CD8-positive, alpha-beta memory T cell (primary cell): ENCODE results near the gene CHSY1. TPM values are rescaled to one million over a fixed set of nuclear protein-coding genes. Genes with fewer than 3 reads are reported as not detected.

Experiments used
- CTCF ChIA-PET: fragments of 350-600 bp; sonication (Branson Sonifier 250); formaldehyde crosslinking; loops from one replicate; lab custom pipeline; 2021; ENCODE audit warnings: antibody characterized with exemption; lab: Charles Lee
- POLR2A ChIA-PET: fragments of 350-600 bp; sonication (Branson Sonifier 250); formaldehyde crosslinking; loops from one replicate; lab custom pipeline; 2021; ENCODE audit warnings: antibody characterized with exemption; lab: Charles Lee
- DNase-seq, 5 donors: peaks; one replicate each; pipeline versions ENCODE4 v3.0.0 to v3.0.0-alpha.2; 2020 to 2022; ENCODE audit warnings: mixed read lengths in 1 of 5
- H3K27ac ChIP-seq: one replicate; pipeline ENCODE4 v1.7.0; 2013; ENCODE audit warnings: low read depth, mild to moderate bottlenecking, low read length, moderate library complexity
- H3K27me3 ChIP-seq: 2 replicates; pipeline ENCODE4 v1.7.0; 2013; ENCODE audit warnings: low read length, mild to moderate bottlenecking; ENCODE audit not compliant: insufficient read depth, poor library complexity, severe bottlenecking
- H3K36me3 ChIP-seq: 2 replicates; pipeline ENCODE4 v1.7.0; 2013; ENCODE audit warnings: mild to moderate bottlenecking, low read length, moderate library complexity; ENCODE audit not compliant: insufficient read depth
- H3K4me1 ChIP-seq: 2 replicates; pipeline ENCODE4 v1.7.0; 2013; ENCODE audit warnings: mild to moderate bottlenecking, low read length, moderate library complexity; ENCODE audit not compliant: insufficient read depth
- H3K4me3 ChIP-seq: 2 replicates; pipeline ENCODE4 v1.7.0; 2013; ENCODE audit warnings: mild to moderate bottlenecking, low read length
- H3K9me3 ChIP-seq: 2 replicates; pipeline ENCODE4 v1.7.0; 2013; ENCODE audit warnings: mild to moderate bottlenecking, low read length
- H3K27ac Mint-ChIP-seq, 8 donors: one replicate each; pipeline ENCODE4 v1.8.0; 2020 to 2021; ENCODE audit warnings: mixed read lengths in 8 of 8, mild to moderate bottlenecking in 6 of 8, inconsistent platforms in 3 of 8, moderate library complexity in 3 of 8
- H3K27me3 Mint-ChIP-seq, 2 donors: one replicate each; pipeline ENCODE4 v1.8.0; 2020 to 2021; ENCODE audit warnings: mixed read lengths in 2 of 2, mild to moderate bottlenecking in 1 of 2, moderate library complexity in 1 of 2
- H3K36me3 Mint-ChIP-seq, 3 donors: one replicate each; pipeline ENCODE4 v1.8.0; 2020 to 2021; ENCODE audit warnings: mixed read lengths in 3 of 3, inconsistent platforms in 1 of 3, mild to moderate bottlenecking in 1 of 3
- H3K4me1 Mint-ChIP-seq, 3 donors: one replicate each; pipeline ENCODE4 v1.8.0; 2020 to 2021; ENCODE audit warnings: mixed read lengths in 3 of 3, inconsistent platforms in 1 of 3, mild to moderate bottlenecking in 1 of 3
- H3K4me3 Mint-ChIP-seq, 7 donors: one replicate each; pipeline ENCODE4 v1.8.0; 2020 to 2021; ENCODE audit warnings: mixed read lengths in 7 of 7, mild to moderate bottlenecking in 6 of 7, moderate library complexity in 4 of 7, inconsistent platforms in 2 of 7
- H3K9me3 Mint-ChIP-seq, 5 donors: one replicate each; pipeline ENCODE4 v1.8.0; 2020 to 2022; ENCODE audit warnings: mixed read lengths in 5 of 5, mild to moderate bottlenecking in 3 of 5, moderate library complexity in 2 of 5, inconsistent platforms in 1 of 5
- polyA plus RNA-seq: library from polyadenylated mRNA; unstranded; fragments of 300-500 nt; fragmentation: Illumina TruSeq; gene quantifications from one replicate; pipeline ENCODE4 v1.2.3, GENCODE V29; 2021
- total RNA-seq, 2 experiments: library from RNA; stranded (reverse); gene quantifications; one replicate each; pipeline ENCODE4 v1.2.3, GENCODE V29; 2021

Gene CHSY1
- total and polyA plus RNA-seq, 3 experiments from 2014 or later: 3.6 to 49.7 (median 49.4) TPM

- POLR2A ChIA-PET: interaction anchor here (0.6 kb wide), 1 partner anchor 55 kb away, joined by 3 read pairs; no protein-coding TSS in a partner anchor
Observed at GRCh38 chr15:101138913-101139880, 112.7 kb downstream of the CHSY1 start.

GRCh38 chr15:101138086-101138660, 113.7 kb downstream of the CHSY1 start:
- peak in 1 of 5 donors; percentile 3 for DNase-seq
- Histone ChIP-seq H3K9me3 (no peaks in the 10 kb centered on the region), H3K36me3 (no peaks in the 10 kb centered on the region), H3K27ac (no peak overlapping the region), H3K4me1 (peaks cover 12% of the 10 kb centered on the region), H3K4me3 (no peak overlapping the region), H3K27me3 (no peaks in the 10 kb centered on the region)
- Mint-ChIP-seq H3K27ac (peak overlapping the region in 1 of 8 donors; percentile 40), H3K4me1 (peaks cover 25 to 32% (median 31%) of the 10 kb centered on the region in 3 donors), H3K4me3 (peak overlapping the region in 2 of 7 donors; percentile 1 to 33), H3K36me3 (peaks cover 0 to 3% (median 0%) of the 10 kb centered on the region in 3 donors), H3K9me3 (peaks cover 0 to 3% (median 2%) of the 10 kb centered on the region in 5 donors), H3K27me3 (peaks cover 0 to 3% of the 10 kb centered on the region in 2 donors)
- ChIA-PET POLR2A (no interaction called here), CTCF (no interaction called here)

More at GRCh38 chr15:101138913-101139880, 112.7 kb downstream of the CHSY1 start:
- peak overlapping the region in 2 of 8 donors; percentile 31 to 39 for H3K27ac Mint-ChIP-seq
- peaks cover 0 to 3% (median 2%) of the 10 kb centered on the region in 5 donors for H3K9me3 Mint-ChIP-seq
- peaks cover 0 to 4% of the 10 kb centered on the region in 2 donors for H3K27me3 Mint-ChIP-seq
- Histone ChIP-seq H3K4me1 (peaks cover 12% of the 10 kb centered on the region), H3K9me3 (no peaks in the 10 kb centered on the region), H3K27me3 (no peaks in the 10 kb centered on the region), H3K27ac (no peak overlapping the region), H3K36me3 (no peaks in the 10 kb centered on the region), H3K4me3 (no peak overlapping the region)
- H3K4me3 Mint-ChIP-seq: peak overlapping the region in 1 of 7 donors; percentile 33
- H3K4me1 Mint-ChIP-seq: peaks cover 25 to 32% (median 31%) of the 10 kb centered on the region in 3 donors
- CTCF ChIA-PET: no interaction called here
- DNase-seq: peak in 1 of 5 donors; percentile 8
- peaks cover 0 to 3% (median 0%) of the 10 kb centered on the region in 3 donors for H3K36me3 Mint-ChIP-seq

- no peak overlapping the region for H3K27ac ChIP-seq
- H3K36me3 ChIP-seq: no peaks in the 10 kb centered on the region
- peak overlapping the region in 5 of 7 donors; percentile 14 to 67 (median 48) for H3K4me3 Mint-ChIP-seq
- peaks cover 0 to 3% of the 10 kb centered on the region in 2 donors for H3K27me3 Mint-ChIP-seq
- H3K9me3 ChIP-seq: no peaks in the 10 kb centered on the region
- peak overlapping the region in 5 of 8 donors; percentile 24 to 82 (median 77) for H3K27ac Mint-ChIP-seq
- peaks cover 0 to 3% (median 0%) of the 10 kb centered on the region in 3 donors for H3K36me3 Mint-ChIP-seq
- ChIA-PET POLR2A (no interaction called here), CTCF (no interaction called here)
- H3K4me1 ChIP-seq: peaks cover 12% of the 10 kb centered on the region
- no peak overlapping the region for H3K4me3 ChIP-seq
- no peaks in the 10 kb centered on the region for H3K27me3 ChIP-seq
- peaks cover 0 to 3% (median 2%) of the 10 kb centered on the region in 5 donors for H3K9me3 Mint-ChIP-seq
- peaks cover 25 to 32% (median 31%) of the 10 kb centered on the region in 3 donors for H3K4me1 Mint-ChIP-seq
- peak in 1 of 5 donors; percentile 26 for DNase-seq
Observed at GRCh38 chr15:101137312-101137940, 114.4 kb downstream of the CHSY1 start.

GRCh38 chr15:101136381-101137268, 115.2 kb downstream of the CHSY1 start:
- Mint-ChIP-seq H3K27me3 (peaks cover 0 to 3% of the 10 kb centered on the region in 2 donors), H3K9me3 (peaks cover 0 to 3% (median 2%) of the 10 kb centered on the region in 5 donors), H3K4me1 (peaks cover 25 to 32% (median 31%) of the 10 kb centered on the region in 3 donors), H3K27ac (peak overlapping the region in 5 of 8 donors; percentile 8 to 82 (median 77)), H3K4me3 (peak overlapping the region in 3 of 7 donors; percentile 42 to 67 (median 57)), H3K36me3 (peaks cover 0 to 3% (median 0%) of the 10 kb centered on the region in 3 donors)
- peaks cover 12% of the 10 kb centered on the region for H3K4me1 ChIP-seq
- H3K36me3 ChIP-seq: no peaks in the 10 kb centered on the region
- no peaks in the 10 kb centered on the region for H3K27me3 ChIP-seq
- no peaks in the 10 kb centered on the region for H3K9me3 ChIP-seq
- ChIA-PET CTCF (no interaction called here), POLR2A (no interaction called here)
- no peak overlapping the region for H3K4me3 ChIP-seq
- peak in 1 of 5 donors; percentile 8 for DNase-seq
- H3K27ac ChIP-seq: no peak overlapping the region

- Histone ChIP-seq H3K27ac (no peak overlapping the region), H3K27me3 (no peaks in the 10 kb centered on the region), H3K4me1 (peaks cover 12% of the 10 kb centered on the region), H3K9me3 (no peaks in the 10 kb centered on the region), H3K4me3 (no peak overlapping the region), H3K36me3 (no peaks in the 10 kb centered on the region)
- CTCF ChIA-PET: no interaction called here
- Mint-ChIP-seq H3K4me1 (peaks cover 25 to 32% (median 31%) of the 10 kb centered on the region in 3 donors), H3K4me3 (peak overlapping the region in 6 of 7 donors; percentile 6 to 65 (median 44)), H3K9me3 (peaks cover 0 to 3% (median 2%) of the 10 kb centered on the region in 5 donors), H3K36me3 (peaks cover 0 to 3% (median 0%) of the 10 kb centered on the region in 3 donors), H3K27ac (peak overlapping the region in 6 of 8 donors; percentile 8 to 92 (median 74)), H3K27me3 (peaks cover 0 to 3% of the 10 kb centered on the region in 2 donors)
- POLR2A ChIA-PET: no interaction called here
- peak in 1 of 5 donors; percentile 30 for DNase-seq
Observed at GRCh38 chr15:101135532-101136166, 116.2 kb downstream of the CHSY1 start.

GRCh38 chr15:101134780-101135179, 117.1 kb downstream of the CHSY1 start:
- ChIA-PET CTCF (no interaction called here), POLR2A (no interaction called here)
- Histone ChIP-seq H3K9me3 (no peaks in the 10 kb centered on the region), H3K27me3 (no peaks in the 10 kb centered on the region), H3K4me3 (no peak overlapping the region), H3K4me1 (peaks cover 12% of the 10 kb centered on the region), H3K27ac (no peak overlapping the region), H3K36me3 (no peaks in the 10 kb centered on the region)
- Mint-ChIP-seq H3K9me3 (peaks cover 0 to 3% (median 2%) of the 10 kb centered on the region in 5 donors), H3K4me3 (no peak overlapping the region), H3K27ac (no peak overlapping the region), H3K27me3 (peaks cover 0 to 2% of the 10 kb centered on the region in 2 donors), H3K36me3 (peaks cover 0 to 3% (median 0%) of the 10 kb centered on the region in 3 donors), H3K4me1 (peaks cover 28 to 32% (median 31%) of the 10 kb centered on the region in 3 donors)
- DNase-seq: no peak
